H1 (cell line): Measurements from ENCODE around the gene DHFR2. TPM values are rescaled to one million over a fixed set of nuclear protein-coding genes. Genes with fewer than 3 reads are reported as not detected.

Experiments
- CTCF ChIA-PET: fragments of 300-600 bp; sonication (Branson Sonifier 250); formaldehyde crosslinking; loops from one replicate; lab custom pipeline; 2021; ENCODE audit not compliant: partially characterized antibody; lab: Charles Lee
- POLR2A ChIA-PET: fragments of 300-600 bp; sonication (Branson Sonifier 250); formaldehyde crosslinking; loops from one replicate; lab custom pipeline; 2021; ENCODE audit warnings: inconsistent platforms; ENCODE audit not compliant: partially characterized antibody; lab: Charles Lee
- DNase-seq, 2 experiments: peaks; one replicate each; pipeline versions ENCODE4 v3.0.0 to v3.0.0-alpha.2; 2010 to 2022; ENCODE audit warnings: low spot score in 2 of 2, low read depth in 1 of 2, mixed read lengths in 1 of 2
- FAIRE-seq: peaks from 2 replicates; lab custom pipeline; 2011; peaks lifted over from hg19 to GRCh38; lab: Jason Lieb, UNC
- H2AFZ ChIP-seq: 2 replicates; pipeline ENCODE4 v1.8.1; 2012; ENCODE audit warnings: low read length, inconsistent platforms
- H2AK5ac ChIP-seq: 2 replicates; pipeline ENCODE4 v1.6.1; 2013; ENCODE audit warnings: low read depth, low read length
- H2BK120ac ChIP-seq: replicated peaks from 2 replicates; pipeline ENCODE3; 2013; ENCODE audit warnings: low read depth, low read length, inconsistent platforms
- H2BK12ac ChIP-seq: 2 replicates; pipeline ENCODE4 v1.6.1; 2013; ENCODE audit warnings: low read depth, low read length
- H2BK15ac ChIP-seq: 2 replicates; pipeline ENCODE4 v1.6.1; 2013; ENCODE audit warnings: low read length
- H2BK20ac ChIP-seq: 2 replicates; pipeline ENCODE4 v1.6.1; 2013; ENCODE audit warnings: low read length
- H2BK5ac ChIP-seq: 2 replicates; pipeline ENCODE4 v1.6.1; 2013; ENCODE audit warnings: low read depth, low read length
- H3K14ac ChIP-seq: 2 replicates; pipeline ENCODE4 v1.6.1; 2013; ENCODE audit warnings: inconsistent platforms; ENCODE audit not compliant: insufficient read length
- H3K18ac ChIP-seq: 2 replicates; pipeline ENCODE4 v1.6.1; 2013; ENCODE audit warnings: low read length; ENCODE audit errors: extremely low read depth
- H3K23ac ChIP-seq: 2 replicates; pipeline ENCODE4 v1.6.1; 2013; ENCODE audit warnings: inconsistent platforms; ENCODE audit not compliant: insufficient read length
- H3K23me2 ChIP-seq: 2 replicates; pipeline ENCODE4 v1.6.1; 2013; ENCODE audit warnings: low read depth, low read length
- H3K27ac ChIP-seq: 2 replicates; pipeline ENCODE4 v1.6.1; 2011; ENCODE audit warnings: low read depth, low read length, inconsistent platforms
- H3K27me3 ChIP-seq, 4 experiments: replicated peaks in 1 of 4; 1 replicate in 1 of 4; 2 replicates in 3 of 4; pipeline versions ENCODE4 v1.6.1 to v1.8.1; 2011 to 2013; ENCODE audit warnings: low read length in 3 of 4, mild to moderate bottlenecking in 3 of 4, inconsistent platforms in 2 of 4, mixed read lengths in 2 of 4, moderate library complexity in 1 of 4; ENCODE audit not compliant: control insufficient read depth in 3 of 4, insufficient read depth in 3 of 4; ENCODE audit errors: extremely low read depth in 1 of 4
- H3K36me3 ChIP-seq, 4 experiments: 2 replicates each; pipeline versions ENCODE4 v1.6.1 to v1.8.1; 2011 to 2013; ENCODE audit warnings: mild to moderate bottlenecking in 4 of 4, low read length in 3 of 4, moderate library complexity in 2 of 4, control low read depth in 1 of 4, inconsistent platforms in 1 of 4; ENCODE audit not compliant: insufficient read depth in 4 of 4, control insufficient read depth in 2 of 4
- H3K4ac ChIP-seq: replicated peaks from 2 replicates; pipeline ENCODE3; 2013; ENCODE audit warnings: low read length, low read depth, mixed read lengths, inconsistent platforms; ENCODE audit not compliant: insufficient read length
- H3K4me1 ChIP-seq, 4 experiments: replicated peaks in 1 of 4; 1 replicate in 1 of 4; 2 replicates in 3 of 4; pipeline versions ENCODE4 v1.6.1 to v1.8.1; 2011 to 2013; ENCODE audit warnings: low read length in 3 of 4, inconsistent platforms in 2 of 4, mixed read lengths in 1 of 4; ENCODE audit not compliant: insufficient read depth in 4 of 4, control insufficient read depth in 3 of 4
- H3K4me2 ChIP-seq, 2 experiments: 2 replicates each; pipeline versions ENCODE4 v1.6.1 to v1.8.1; 2011 to 2013; ENCODE audit warnings: low read depth in 2 of 2, low read length in 2 of 2, control low read depth in 1 of 2, inconsistent platforms in 1 of 2, mild to moderate bottlenecking in 1 of 2; ENCODE audit not compliant: insufficient read depth in 1 of 2
- H3K4me3 ChIP-seq, 4 experiments: fragments of 200-600, 300-600 bp in 1 of 4; sonication (generic), shearing (Covaris generic), sonication (Bioruptor Twin) in 1 of 4; 2 replicates each; pipeline versions ENCODE4 v1.5.1 to v1.8.1; 2011 to 2016; ENCODE audit warnings: low read length in 4 of 4, low read depth in 3 of 4, control low read depth in 2 of 4, inconsistent platforms in 2 of 4, mild to moderate bottlenecking in 2 of 4, mixed read lengths in 1 of 4, moderate library complexity in 1 of 4; ENCODE audit not compliant: insufficient read depth in 2 of 4; ENCODE audit errors: extremely low read depth in 1 of 4
- H3K56ac ChIP-seq: replicated peaks from 2 replicates; pipeline ENCODE3; 2013; ENCODE audit warnings: low read depth, mild to moderate bottlenecking, mixed read lengths, low read length, inconsistent platforms; ENCODE audit not compliant: insufficient read length
- H3K79me1 ChIP-seq: 2 replicates; pipeline ENCODE4 v1.6.1; 2013; ENCODE audit warnings: low read depth, low read length, control low read depth
- H3K79me2 ChIP-seq, 2 experiments: 2 replicates each; pipeline versions ENCODE4 v1.6.1 to v1.8.1; 2012 to 2013; ENCODE audit warnings: low read length in 2 of 2, mild to moderate bottlenecking in 2 of 2, inconsistent platforms in 1 of 2; ENCODE audit not compliant: insufficient read depth in 2 of 2, control insufficient read depth in 1 of 2
- H3K9ac ChIP-seq, 4 experiments: replicated peaks in 1 of 4; 1 replicate in 1 of 4; 2 replicates in 3 of 4; pipeline versions ENCODE4 v1.6.1 to v1.8.1; 2011 to 2013; ENCODE audit warnings: low read depth in 3 of 4, low read length in 3 of 4, control low read depth in 2 of 4, mild to moderate bottlenecking in 2 of 4, moderate library complexity in 2 of 4, inconsistent platforms in 1 of 4; ENCODE audit errors: extremely low read depth in 1 of 4
- H3K9me3 ChIP-seq, 2 experiments: 2 replicates each; pipeline versions ENCODE4 v1.6.1 to v1.8.1; 2012 to 2013; ENCODE audit warnings: mild to moderate bottlenecking in 2 of 2, moderate library complexity in 2 of 2, control low read depth in 1 of 2, inconsistent platforms in 1 of 2, low read depth in 1 of 2, low read length in 1 of 2, mixed read lengths in 1 of 2; ENCODE audit not compliant: insufficient read depth in 2 of 2
- H4K20me1 ChIP-seq, 2 experiments: replicated peaks in 1 of 2; 2 replicates each; pipeline versions ENCODE3 to v1.8.1; 2011 to 2013; ENCODE audit warnings: inconsistent platforms in 2 of 2, low read length in 2 of 2, mild to moderate bottlenecking in 1 of 2; ENCODE audit not compliant: insufficient read depth in 2 of 2, control insufficient read depth in 1 of 2
- H4K5ac ChIP-seq: 2 replicates; pipeline ENCODE4 v1.6.1; 2013; ENCODE audit warnings: low read length, low read depth, mixed read lengths, inconsistent platforms; ENCODE audit not compliant: insufficient read length
- H4K8ac ChIP-seq: 2 replicates; pipeline ENCODE4 v1.8.0; 2013; ENCODE audit warnings: mild to moderate bottlenecking, moderate library complexity, low read length, inconsistent platforms; ENCODE audit not compliant: insufficient read depth; ENCODE audit errors: extremely low read depth
- H4K91ac ChIP-seq: replicated peaks from 2 replicates; pipeline ENCODE3; 2013; ENCODE audit warnings: low read length, mixed read lengths, inconsistent platforms; ENCODE audit not compliant: insufficient read length
- CBX5 ChIP-seq: fragments of 300-800, 300-1000 bp; sonication (generic); IDR thresholded peaks from 2 replicates; pipeline ENCODE4 v1.7.1; 2016; ENCODE audit warnings: antibody characterized with exemption, low read length, low read depth
- CHD1 ChIP-seq: IDR thresholded peaks from 2 replicates; pipeline ENCODE4 v1.6.1; 2012; ENCODE audit warnings: low read depth, low read length, improper control_type of control experiment
- EP300 ChIP-seq, 2 experiments: IDR thresholded peaks; 1 replicate in 1 of 2; 2 replicates in 1 of 2; pipeline ENCODE4 v1.6.1; 2011 to 2012; ENCODE audit warnings: low read depth in 2 of 2, low read length in 2 of 2, mild to moderate bottlenecking in 2 of 2, borderline replicate concordance in 1 of 2, inconsistent platforms in 1 of 2, moderate library complexity in 1 of 2
- HDAC6 ChIP-seq: IDR thresholded peaks from one replicate; pipeline ENCODE4 v1.7.1; 2012; ENCODE audit warnings: low read depth, mild to moderate bottlenecking, inconsistent platforms, low read length, moderate library complexity
- NRF1 ChIP-seq: IDR thresholded peaks from 2 replicates; pipeline ENCODE4 v1.6.1; 2011; ENCODE audit warnings: mild to moderate bottlenecking, low read depth, low read length, improper control_type of control experiment
- TCF12 ChIP-seq: IDR thresholded peaks from 2 replicates; pipeline ENCODE4 v1.6.1; 2011; ENCODE audit warnings: low read depth, mild to moderate bottlenecking, low read length
- YY1 ChIP-seq: IDR thresholded peaks from 2 replicates; pipeline ENCODE4 v1.6.1; 2011; ENCODE audit warnings: low read depth, mild to moderate bottlenecking, low read length
- WGBS, 2 experiments: shearing (Covaris generic) in 1 of 2; methylation state at CpG; one replicate each; pipeline versions ENCODE4 v1.1.6 to v1.1.7; 2013 to 2015; ENCODE audit warnings: low lambda C conversion rate in 2 of 2, mixed read lengths in 2 of 2, inconsistent platforms in 1 of 2, low coverage in 1 of 2, missing lambda C conversion rate in 1 of 2; ENCODE audit not compliant: insufficient replicate concordance in 2 of 2, insufficient coverage in 1 of 2, insufficient read length in 1 of 2; ENCODE audit errors: extremely low coverage in 1 of 2, missing lambda C conversion rate in 1 of 2; 5-methylcytosine and 5-hydroxymethylcytosine counted together
- polyA plus RNA-seq, 7 experiments: library from polyadenylated mRNA; depleted of rRNA in 3 of 7; stranded (reverse) in 5 of 7; unstranded in 2 of 7; fragments of >200 nt in 5 of 7; fragments of 200-250 nt in 2 of 7; gene quantifications; 1 replicate in 5 of 7; 2 replicates in 1 of 7; 4 replicates in 1 of 7; pipeline versions ENCODE4 v1.2.1 to v1.2.3, GENCODE V29; 2011 to 2013; ENCODE audit warnings: missing spikeins in 2 of 7, mixed read lengths in 2 of 7
- total RNA-seq: library from RNA; stranded (reverse); fragmentation: NEBNext Ultra II Directional; extraction: Animal tissue kit (Norgen Biotek cat#: 25700); gene quantifications from 2 replicates; pipeline ENCODE4 v1.2.1, GENCODE V29; 2021
- TF ChIP-seq, protein P1 (sequence below): IDR thresholded peaks from 2 replicates; pipeline ENCODE4 v1.6.1; 2011; ENCODE audit warnings: low read depth, mild to moderate bottlenecking, low read length; ENCODE audit not compliant: insufficient read depth

The DHFR2 gene
- total and polyA plus RNA-seq, 2 of the 8 experiments (the other 6 are each of a cell fraction or from before 2014, with no cell fraction given): 0.59 to 2.6 TPM

DNA sequence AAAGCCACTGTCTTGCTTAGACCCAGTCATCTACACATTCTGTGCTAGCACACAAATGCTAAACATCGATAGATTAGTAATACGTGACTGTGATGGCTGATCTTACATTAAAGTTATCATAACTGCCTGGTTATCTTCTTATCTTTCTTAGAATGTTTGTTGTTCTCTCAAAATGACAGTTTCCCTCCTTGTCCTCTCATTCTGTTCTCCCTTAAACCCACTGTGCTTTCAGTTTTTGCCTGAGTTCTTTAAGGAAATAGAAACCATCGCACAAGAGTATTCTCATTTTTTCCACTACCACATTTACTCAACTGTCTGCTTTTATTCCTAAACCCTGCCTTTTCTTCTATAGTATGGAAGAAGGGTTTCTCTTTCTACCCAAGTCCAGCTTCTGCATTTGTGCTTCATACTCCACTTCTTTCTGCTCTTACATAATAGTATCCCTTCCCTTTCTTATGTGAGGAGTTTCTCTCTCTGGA lies 51.4 kb downstream of the DHFR2 start:
- Histone ChIP-seq H3K9ac (no peak overlapping the region), H2BK12ac (no peak overlapping the region), H2BK120ac (no peak overlapping the region), H3K79me1 (no peaks in the 10 kb centered on the region), H3K79me2 (no peaks in the 10 kb centered on the region), H4K91ac (no peak overlapping the region), H3K14ac (no peak overlapping the region), H3K27me3 (no peaks in the 10 kb centered on the region), H3K23ac (no peak overlapping the region), H3K4me2 (no peak overlapping the region), H3K4me3 (no peak overlapping the region), H3K4ac (no peak overlapping the region), H3K36me3 (no peaks in the 10 kb centered on the region), H2AK5ac (no peak overlapping the region), H3K23me2 (no peaks in the 10 kb centered on the region), H4K8ac (no peak overlapping the region), H3K56ac (no peak overlapping the region), H4K5ac (no peak overlapping the region), H2BK15ac (no peak overlapping the region), H2BK20ac (no peak overlapping the region), H3K18ac (no peak overlapping the region), H4K20me1 (no peaks in the 10 kb centered on the region), H2BK5ac (no peak overlapping the region), H3K4me1 (no peaks in the 10 kb centered on the region), H2AFZ (no peak overlapping the region), H3K27ac (no peak overlapping the region), H3K9me3 (no peaks in the 10 kb centered on the region)
- FAIRE-seq: no peak
- POLR2A ChIA-PET: no interaction called here
- WGBS, 2 experiments: 97% methylated on average over 3 of the region's 3 CpGs; no CpG with 5 or more reads in 1 of the 2 experiments
- CTCF ChIA-PET: interaction anchor here (1.4 kb wide), 1 partner anchor 26 kb away, joined by 3 read pairs; no protein-coding TSS in a partner anchor
- no peak for DNase-seq
- TF ChIP-seq YY1 (no peak), NRF1 (no peak), TCF12 (no peak), EP300 (IDR thresholded peaks at IDR 0.05; ENCODE audit: borderline replicate concordance in 1 of 2, low read depth in 2 of 2, low read length in 2 of 2) (no peak), CHD1 (no peak), CBX5 (no peak), HDAC6 (no peak)
- TF ChIP-seq, protein P1, sequence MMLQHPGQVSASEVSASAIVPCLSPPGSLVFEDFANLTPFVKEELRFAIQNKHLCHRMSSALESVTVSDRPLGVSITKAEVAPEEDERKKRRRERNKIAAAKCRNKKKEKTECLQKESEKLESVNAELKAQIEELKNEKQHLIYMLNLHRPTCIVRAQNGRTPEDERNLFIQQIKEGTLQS: no peak
- TF ChIP-seq, all 59 proteins: peak for 0
